CD14-positive monocyte (primary cell): ENCODE measurements around the gene CMTM1. TPM values are rescaled to one million over a fixed set of nuclear protein-coding genes. Genes with fewer than 3 reads are reported as not detected.
A peak's percentile ranks its signal among the peaks of the same experiment; 100 is the strongest.

Experiments used
- DNase-seq, 3 donors: peaks; one replicate each; pipeline ENCODE4 v3.0.0-alpha.2; 2011 to 2022
- H2AFZ ChIP-seq: 2 replicates; pipeline ENCODE4 v1.6.0; 2012; ENCODE audit warnings: mild to moderate bottlenecking, low read depth, low read length, inconsistent platforms; ENCODE audit not compliant: insufficient read depth, poor library complexity, severe bottlenecking
- H3K27ac ChIP-seq, 2 donors: 1 replicate in 1 of 2; 2 replicates in 1 of 2; pipeline ENCODE4 v1.5.1; 2012 to 2013; ENCODE audit warnings: low read length in 2 of 2, control low read depth in 1 of 2, inconsistent platforms in 1 of 2, low read depth in 1 of 2, mild to moderate bottlenecking in 1 of 2
- H3K27me3 ChIP-seq, 2 donors: one replicate each; pipeline versions ENCODE4 v1.6.0 to v1.6.1; 2011 to 2013; ENCODE audit warnings: low read length in 2 of 2; ENCODE audit not compliant: control insufficient read depth in 2 of 2, insufficient read depth in 2 of 2
- H3K36me3 ChIP-seq, 2 donors: replicated peaks in 1 of 2; 1 replicate in 1 of 2; 2 replicates in 1 of 2; pipeline versions ENCODE4 v1.5.1 to v1.6.1; 2012 to 2013; ENCODE audit warnings: low read length in 2 of 2, control low read depth in 1 of 2, inconsistent platforms in 1 of 2, mild to moderate bottlenecking in 1 of 2; ENCODE audit not compliant: insufficient read depth in 2 of 2, control insufficient read depth in 1 of 2
- H3K4me1 ChIP-seq, 2 donors: 1 replicate in 1 of 2; 2 replicates in 1 of 2; pipeline versions ENCODE4 v1.5.1 to v1.6.1; 2012 to 2013; ENCODE audit warnings: low read length in 2 of 2, control low read depth in 1 of 2, inconsistent platforms in 1 of 2, mild to moderate bottlenecking in 1 of 2, moderate library complexity in 1 of 2; ENCODE audit not compliant: insufficient read depth in 2 of 2, control insufficient read depth in 1 of 2
- H3K4me2 ChIP-seq: replicated peaks from 2 replicates; pipeline ENCODE3; 2012; ENCODE audit warnings: low read length, moderate library complexity, mild to moderate bottlenecking; ENCODE audit not compliant: poor library complexity, severe bottlenecking; ENCODE audit errors: extremely low read depth
- H3K4me3 ChIP-seq, 3 experiments: fragments of 200-600 bp in 1 of 3; sonication (generic) in 1 of 3; replicated peaks in 1 of 3; 1 replicate in 2 of 3; 2 replicates in 1 of 3; pipeline ENCODE4 v1.5.1; 2011 to 2013; ENCODE audit warnings: low read length in 3 of 3, mild to moderate bottlenecking in 3 of 3, control low read depth in 2 of 3, low read depth in 2 of 3, inconsistent platforms in 1 of 3, moderate library complexity in 1 of 3
- H3K79me2 ChIP-seq: 2 replicates; pipeline ENCODE4 v1.6.0; 2012; ENCODE audit warnings: mild to moderate bottlenecking, control low read depth, inconsistent platforms, low read length, moderate library complexity; ENCODE audit not compliant: insufficient read depth
- H3K9ac ChIP-seq: 2 replicates; pipeline ENCODE4 v1.6.0; 2017; ENCODE audit warnings: low read length, mild to moderate bottlenecking; ENCODE audit not compliant: insufficient read depth, poor library complexity, severe bottlenecking
- H3K9me3 ChIP-seq, 2 donors: replicated peaks in 1 of 2; 1 replicate in 1 of 2; 2 replicates in 1 of 2; pipeline versions ENCODE4 v1.5.1 to v1.6.1; 2012 to 2013; ENCODE audit warnings: low read length in 2 of 2, control low read depth in 1 of 2; ENCODE audit not compliant: control insufficient read depth in 1 of 2, insufficient read depth in 1 of 2
- H4K20me1 ChIP-seq: 2 replicates; pipeline ENCODE4 v1.6.0; 2012; ENCODE audit warnings: mild to moderate bottlenecking, low read length, control low read depth, moderate library complexity; ENCODE audit not compliant: insufficient read depth
- H3K27ac Mint-ChIP-seq, 7 donors: one replicate each; pipeline ENCODE4 v1.8.0; 2020; ENCODE audit warnings: mild to moderate bottlenecking in 7 of 7, mixed read lengths in 7 of 7, moderate library complexity in 6 of 7, inconsistent platforms in 2 of 7
- H3K27me3 Mint-ChIP-seq, 3 donors: one replicate each; pipeline ENCODE4 v1.8.0; 2021 to 2022; ENCODE audit warnings: low read depth in 3 of 3, mild to moderate bottlenecking in 3 of 3, mixed read lengths in 3 of 3, moderate library complexity in 3 of 3, inconsistent platforms in 1 of 3
- H3K36me3 Mint-ChIP-seq, 2 donors: one replicate each; pipeline ENCODE4 v1.8.0; 2020; ENCODE audit warnings: mixed read lengths in 2 of 2, inconsistent platforms in 1 of 2, mild to moderate bottlenecking in 1 of 2
- H3K4me1 Mint-ChIP-seq: one replicate; pipeline ENCODE4 v1.8.0; 2020; ENCODE audit warnings: mild to moderate bottlenecking, mixed read lengths
- H3K4me3 Mint-ChIP-seq, 2 donors: one replicate each; pipeline ENCODE4 v1.8.0; 2020; ENCODE audit warnings: mild to moderate bottlenecking in 2 of 2, mixed read lengths in 2 of 2, moderate library complexity in 1 of 2
- H3K9me3 Mint-ChIP-seq, 7 donors: one replicate each; pipeline ENCODE4 v1.8.0; 2020 to 2022; ENCODE audit warnings: mixed read lengths in 7 of 7, mild to moderate bottlenecking in 6 of 7, moderate library complexity in 6 of 7, inconsistent platforms in 2 of 7
- WGBS: methylation state at CpG from one replicate; pipeline ENCODE4 v1.1.5; 2013; ENCODE audit warnings: missing lambda C conversion rate; ENCODE audit not compliant: insufficient coverage; 5-methylcytosine and 5-hydroxymethylcytosine counted together
- intact Hi-C, 2 donors: fragments of 100-400 bp; cut with micrococcal nuclease; formaldehyde crosslinking; loops; one replicate each; pipeline versions ENCODE4 v1.15.0 to v1.15.1; 2023
- polyA plus RNA-seq, 3 donors: library from polyadenylated mRNA; depleted of rRNA in 1 of 3; unstranded in 2 of 3; stranded (reverse) in 1 of 3; fragments of 300-500 nt in 2 of 3; fragments of >200 nt in 1 of 3; fragmentation: Illumina TruSeq in 2 of 3; gene quantifications; 1 replicate in 2 of 3; 2 replicates in 1 of 3; pipeline ENCODE4 v1.2.3, GENCODE V29; 2012 to 2021
- TF ChIP-seq, protein P1 (sequence below): fragments of 200-600 bp; IDR thresholded peaks from one replicate; pipeline ENCODE4 v1.8.0; 2022; ENCODE audit warnings: antibody characterized with exemption, mild to moderate bottlenecking

CMTM1 gene
- polyA plus RNA-seq, 3 donors, result 1.6 to 3.3 (median 2.5) TPM

GRCh38 chr16:66574081-66574480 is 7.8 kb downstream of the CMTM1 start:
- Mint-ChIP-seq H3K36me3 (peaks cover 36 to 40% of the 10 kb centered on the region in 2 donors), H3K4me3 (no peak overlapping the region), H3K27me3 (peaks cover 19 to 25% (median 22%) of the 10 kb centered on the region in 3 donors), H3K27ac (peak overlapping the region in 1 of 7 donors; percentile 77), H3K9me3 (peaks cover 0 to 11% (median 4%) of the 10 kb centered on the region in 7 donors), H3K4me1 (peaks cover 35% of the 10 kb centered on the region)
- H3K4me2 ChIP-seq, result no peak overlapping the region
- WGBS, result no CpG with 5 or more reads among the region's 1 CpG
- TF ChIP-seq, protein P1, sequence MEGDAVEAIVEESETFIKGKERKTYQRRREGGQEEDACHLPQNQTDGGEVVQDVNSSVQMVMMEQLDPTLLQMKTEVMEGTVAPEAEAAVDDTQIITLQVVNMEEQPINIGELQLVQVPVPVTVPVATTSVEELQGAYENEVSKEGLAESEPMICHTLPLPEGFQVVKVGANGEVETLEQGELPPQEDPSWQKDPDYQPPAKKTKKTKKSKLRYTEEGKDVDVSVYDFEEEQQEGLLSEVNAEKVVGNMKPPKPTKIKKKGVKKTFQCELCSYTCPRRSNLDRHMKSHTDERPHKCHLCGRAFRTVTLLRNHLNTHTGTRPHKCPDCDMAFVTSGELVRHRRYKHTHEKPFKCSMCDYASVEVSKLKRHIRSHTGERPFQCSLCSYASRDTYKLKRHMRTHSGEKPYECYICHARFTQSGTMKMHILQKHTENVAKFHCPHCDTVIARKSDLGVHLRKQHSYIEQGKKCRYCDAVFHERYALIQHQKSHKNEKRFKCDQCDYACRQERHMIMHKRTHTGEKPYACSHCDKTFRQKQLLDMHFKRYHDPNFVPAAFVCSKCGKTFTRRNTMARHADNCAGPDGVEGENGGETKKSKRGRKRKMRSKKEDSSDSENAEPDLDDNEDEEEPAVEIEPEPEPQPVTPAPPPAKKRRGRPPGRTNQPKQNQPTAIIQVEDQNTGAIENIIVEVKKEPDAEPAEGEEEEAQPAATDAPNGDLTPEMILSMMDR, result no peak
- H3K79me2 ChIP-seq, result no peaks in the 10 kb centered on the region
- H4K20me1 ChIP-seq, result peaks cover 8% of the 10 kb centered on the region
- peaks cover 0 to 6% of the 10 kb centered on the region in 2 donors for H3K9me3 ChIP-seq
- peaks cover 18 to 20% of the 10 kb centered on the region in 2 donors for H3K27me3 ChIP-seq
- H3K27ac ChIP-seq, result no peak overlapping the region
- peaks cover 0 to 4% of the 10 kb centered on the region in 2 donors for H3K36me3 ChIP-seq
- H2AFZ ChIP-seq, result no peak overlapping the region
- intact Hi-C loops, result no loop called here
- H3K4me3 ChIP-seq, result no peak overlapping the region
- no peak for DNase-seq
- no peak overlapping the region for H3K9ac ChIP-seq
- H3K4me1 ChIP-seq, result peaks cover 14 to 19% of the 10 kb centered on the region in 2 donors

GRCh38 chr16:66574531-66574930 is 8.3 kb downstream of the CMTM1 start:
- peaks cover 35% of the 10 kb centered on the region for H3K4me1 Mint-ChIP-seq
- Histone ChIP-seq H3K4me3 (no peak overlapping the region), H3K79me2 (no peaks in the 10 kb centered on the region), H3K36me3 (peaks cover 0 to 4% of the 10 kb centered on the region in 2 donors), H3K4me2 (no peak overlapping the region), H4K20me1 (peaks cover 8% of the 10 kb centered on the region), H3K4me1 (peaks cover 15 to 19% of the 10 kb centered on the region in 2 donors), H3K9ac (no peak overlapping the region), H2AFZ (no peak overlapping the region), H3K9me3 (peaks cover 0 to 6% of the 10 kb centered on the region in 2 donors), H3K27ac (no peak overlapping the region), H3K27me3 (peaks cover 22 to 24% of the 10 kb centered on the region in 2 donors)
- peaks cover 0 to 11% (median 4%) of the 10 kb centered on the region in 7 donors for H3K9me3 Mint-ChIP-seq
- TF ChIP-seq, protein P1, result no peak
- no peak overlapping the region for H3K4me3 Mint-ChIP-seq
- DNase-seq, result no peak
- H3K27ac Mint-ChIP-seq, result peak overlapping the region in 1 of 7 donors; percentile 40
- peaks cover 39% of the 10 kb centered on the region in 2 donors for H3K36me3 Mint-ChIP-seq
- WGBS, result 100% methylated on average over 1 of the region's 3 CpGs
- peaks cover 24 to 30% (median 26%) of the 10 kb centered on the region in 3 donors for H3K27me3 Mint-ChIP-seq
- intact Hi-C loops, result no loop called here
